Measurements from ENCODE around the gene CTNNA3.

DNA sequence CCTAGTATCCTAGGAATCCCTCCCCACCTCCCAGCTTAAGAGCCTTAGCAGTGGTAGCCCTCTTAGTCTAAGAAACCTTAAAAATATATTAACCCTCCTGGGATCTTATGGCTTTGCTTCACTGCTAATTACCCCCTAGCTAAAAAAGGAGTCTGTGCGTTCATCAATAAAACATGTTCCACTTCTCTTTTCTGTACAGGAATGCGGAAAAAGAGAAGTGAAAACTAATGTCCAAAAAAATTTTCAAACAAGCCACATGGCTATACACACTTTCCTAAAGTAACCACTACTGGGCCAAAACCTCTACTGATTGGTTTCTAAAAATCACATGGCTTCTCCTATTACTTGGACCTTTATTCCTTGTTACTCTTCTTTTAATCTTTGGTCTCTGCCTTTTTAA is 1437.3 kb downstream of the CTNNA3 start:
- TF ChIP-seq CTCF (conservative IDR thresholded peaks at IDR 0.05; ENCODE audit: low read length) (no peak), EZH2phosphoT487 (IDR thresholded peaks at IDR 0.05; ENCODE audit: borderline replicate concordance) (no peak)
